Lower leg skin (tissue), 4 donors: ENCODE measurements around the gene OTOGL. TPM values are rescaled to one million over a fixed set of nuclear protein-coding genes. Genes with fewer than 3 reads are reported as not detected.

Source experiments
- DNase-seq, 2 donors: peaks; one replicate each; pipeline ENCODE4 v3.0.0-alpha.2; 2019; ENCODE audit warnings: low spot score in 2 of 2
- H3K4me3 ChIP-seq: fragments of 200-600 bp; sonication (generic); 2 replicates; pipeline ENCODE4 v1.5.1; 2017; ENCODE audit warnings: mild to moderate bottlenecking, low read depth; ENCODE audit not compliant: poor library complexity, severe bottlenecking
- CTCF ChIP-seq, 3 donors: fragments of 450-650 bp; IDR thresholded peaks; one replicate each; pipeline ENCODE4 v1.5.1; 2016; ENCODE audit warnings: antibody characterized with exemption in 3 of 3, mild to moderate bottlenecking in 3 of 3, moderate library complexity in 2 of 3
- POLR2A ChIP-seq, 2 donors: fragments of 450-650 bp; IDR thresholded peaks; one replicate each; pipeline ENCODE4 v1.6.1; 2016 to 2017; ENCODE audit warnings: antibody characterized with exemption in 2 of 2, mild to moderate bottlenecking in 1 of 2, moderate library complexity in 1 of 2
- WGBS, 2 donors: methylation state at CpG; one replicate each; pipeline ENCODE4 v1.1.5; 2018; 5-methylcytosine and 5-hydroxymethylcytosine counted together
- intact Hi-C: fragments of 100-400 bp; cut with DNase I; formaldehyde crosslinking; loops from one replicate; pipeline ENCODE4 v1.15.0; 2023; ENCODE audit warnings: low total_unique reads
- total RNA-seq, 4 donors: library from RNA; depleted of rRNA; stranded (reverse); fragments of >200 nt; gene quantifications; one replicate each; pipeline ENCODE4 v1.1.0, GENCODE V29; 2016

Gene OTOGL
- total RNA-seq, 4 donors from 2014 or later, result 0.06 to 0.56 (median 0.12) TPM

GRCh38 chr12:80325167-80325959 is 226.0 kb downstream of the OTOGL start:
- DNase-seq, result no peak
- intact Hi-C loops, result loop anchor here (10.0 kb wide), 1 partner anchor 1949 kb away; no protein-coding TSS in a partner anchor
- H3K4me3 ChIP-seq, result no peak overlapping the region
- TF ChIP-seq POLR2A (IDR thresholded peaks at IDR 0.05) (no peak), CTCF (IDR thresholded peaks at IDR 0.05) (no peak)
- 49 to 58% methylated on average over 4 of the region's 4 CpGs for WGBS, 2 donors

- H3K4me3 ChIP-seq, result no peak overlapping the region
- 62 to 87% methylated on average over 1 of the region's 1 CpG for WGBS, 2 donors
- intact Hi-C loops, result loop anchor here (5.0 kb wide), 1 partner anchor 789 kb away; no protein-coding TSS in a partner anchor
- TF ChIP-seq CTCF (IDR thresholded peaks at IDR 0.05) (no peak), POLR2A (IDR thresholded peaks at IDR 0.05) (no peak)
- DNase-seq, result no peak
Observed at GRCh38 chr12:80332827-80333226, 233.5 kb downstream of the OTOGL start.

GRCh38 chr12:80352474-80352873 is 253.1 kb downstream of the OTOGL start:
- no peak for TF ChIP-seq CTCF (IDR thresholded peaks at IDR 0.05)
- TF ChIP-seq POLR2A (IDR thresholded peaks at IDR 0.05), result no peak
- intact Hi-C loops, result no loop called here
- no peak for DNase-seq
- WGBS, 2 donors, result 78 to 88% methylated on average over 1 of the region's 1 CpG
- H3K4me3 ChIP-seq, result no peak overlapping the region

- intact Hi-C loops, result no loop called here
- TF ChIP-seq POLR2A (IDR thresholded peaks at IDR 0.05) (no peak), CTCF (IDR thresholded peaks at IDR 0.05) (no peak)
- H3K4me3 ChIP-seq, result no peak overlapping the region
- no peak for DNase-seq
- 76 to 81% methylated on average over 2 of the region's 2 CpGs for WGBS, 2 donors
Observed at GRCh38 chr12:80353254-80353653, 253.9 kb downstream of the OTOGL start.

- no peak for TF ChIP-seq POLR2A (IDR thresholded peaks at IDR 0.05)
- no peak for TF ChIP-seq CTCF (IDR thresholded peaks at IDR 0.05)
- intact Hi-C loops, result no loop called here
- DNase-seq, result no peak
- H3K4me3 ChIP-seq, result no peak overlapping the region
- 21 to 25% methylated on average over 2 of the region's 2 CpGs for WGBS, 2 donors
Observed at GRCh38 chr12:80356097-80356496, 256.8 kb downstream of the OTOGL start.

- intact Hi-C loops, result no loop called here
- no peak overlapping the region for H3K4me3 ChIP-seq
- TF ChIP-seq POLR2A (IDR thresholded peaks at IDR 0.05), result no peak
- TF ChIP-seq CTCF (IDR thresholded peaks at IDR 0.05), result no peak
- no peak for DNase-seq
Observed at GRCh38 chr12:80359703-80360102, 260.4 kb downstream of the OTOGL start.
